Thyroid gland (tissue), 4 donors: ENCODE data around the gene OGDH. TPM values are rescaled to one million over a fixed set of nuclear protein-coding genes. Genes with fewer than 3 reads are reported as not detected.

Experiments used
- DNase-seq, 2 donors: peaks; one replicate each; pipeline ENCODE4 v3.0.0-alpha.2; 2019
- H3K27ac ChIP-seq, 3 donors: fragments of 200-600 bp; sonication (generic); 1 replicate in 2 of 3; 2 replicates in 1 of 3; pipeline ENCODE4 v1.5.1; 2016 to 2019; ENCODE audit warnings: mild to moderate bottlenecking in 1 of 3, moderate library complexity in 1 of 3
- H3K27me3 ChIP-seq: fragments of 200-600 bp; sonication (generic); one replicate; pipeline ENCODE4 v1.5.1; 2019
- H3K36me3 ChIP-seq, 2 donors: fragments of 200-600 bp; sonication (generic); one replicate each; pipeline ENCODE4 v1.5.1; 2016 to 2019
- H3K4me1 ChIP-seq, 2 donors: fragments of 200-600 bp; sonication (generic); one replicate each; pipeline ENCODE4 v1.5.1; 2017 to 2019
- H3K4me3 ChIP-seq, 3 donors: fragments of 200-600 bp; sonication (generic); replicated peaks in 1 of 3; 1 replicate in 2 of 3; 2 replicates in 1 of 3; pipeline ENCODE4 v1.5.1; 2016; ENCODE audit warnings: mild to moderate bottlenecking in 1 of 3
- H3K9me3 ChIP-seq: fragments of 200-600 bp; sonication (generic); one replicate; pipeline ENCODE4 v1.5.1; 2017
- POLR2A ChIP-seq, 2 donors: fragments of 450-650 bp; IDR thresholded peaks; one replicate each; pipeline ENCODE4 v1.6.1; 2017; ENCODE audit warnings: antibody characterized with exemption in 2 of 2, mild to moderate bottlenecking in 2 of 2, moderate library complexity in 1 of 2
- WGBS, 2 donors: methylation state at CpG; one replicate each; pipeline ENCODE4 v1.1.5; 2017; 5-methylcytosine and 5-hydroxymethylcytosine counted together
- intact Hi-C: fragments of 100-400 bp; cut with DNase I; formaldehyde crosslinking; loops from one replicate; pipeline ENCODE4 v1.15.1; 2023
- total RNA-seq, 4 donors: library from RNA; depleted of rRNA; stranded (reverse); fragments of >200 nt; gene quantifications; one replicate each; pipeline ENCODE4 v1.2.3, GENCODE V29; 2016
- TF ChIP-seq, protein P1 (sequence below), 6 experiments: fragments of 200-600 bp in 3 of 6; fragments of 450-650 bp in 3 of 6; sonication (generic) in 3 of 6; IDR thresholded peaks; one replicate each; pipeline ENCODE4 v1.5.1; 2016 to 2019; ENCODE audit warnings: antibody characterized with exemption in 6 of 6, mild to moderate bottlenecking in 2 of 6, inconsistent platforms in 1 of 6, moderate library complexity in 1 of 6

OGDH gene
- total RNA-seq, 4 donors from 2014 or later = 108 to 325 (median 201) TPM

DNA sequence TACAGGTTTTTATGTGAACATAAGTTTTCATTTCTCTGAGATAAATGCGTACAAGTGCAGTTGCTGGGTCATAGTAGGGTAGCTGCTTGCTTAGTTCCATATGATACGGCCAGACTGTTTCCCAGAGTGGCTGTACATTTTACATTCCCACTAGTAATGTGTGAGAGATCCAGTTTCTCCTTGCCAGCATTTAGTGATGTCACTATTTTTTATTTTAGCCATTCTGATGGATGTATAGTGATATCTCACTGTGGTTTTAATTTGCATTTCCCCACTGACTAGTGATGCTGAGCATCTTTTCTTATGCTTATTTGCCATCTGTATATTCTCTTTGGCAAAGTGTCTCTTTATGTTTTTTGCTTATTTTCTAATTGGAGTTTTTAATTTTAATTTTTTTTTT is 146.4 kb downstream of the OGDH start:
- no peak for DNase-seq
- no peak for TF ChIP-seq POLR2A (IDR thresholded peaks at IDR 0.05)
- TF ChIP-seq, protein P1, sequence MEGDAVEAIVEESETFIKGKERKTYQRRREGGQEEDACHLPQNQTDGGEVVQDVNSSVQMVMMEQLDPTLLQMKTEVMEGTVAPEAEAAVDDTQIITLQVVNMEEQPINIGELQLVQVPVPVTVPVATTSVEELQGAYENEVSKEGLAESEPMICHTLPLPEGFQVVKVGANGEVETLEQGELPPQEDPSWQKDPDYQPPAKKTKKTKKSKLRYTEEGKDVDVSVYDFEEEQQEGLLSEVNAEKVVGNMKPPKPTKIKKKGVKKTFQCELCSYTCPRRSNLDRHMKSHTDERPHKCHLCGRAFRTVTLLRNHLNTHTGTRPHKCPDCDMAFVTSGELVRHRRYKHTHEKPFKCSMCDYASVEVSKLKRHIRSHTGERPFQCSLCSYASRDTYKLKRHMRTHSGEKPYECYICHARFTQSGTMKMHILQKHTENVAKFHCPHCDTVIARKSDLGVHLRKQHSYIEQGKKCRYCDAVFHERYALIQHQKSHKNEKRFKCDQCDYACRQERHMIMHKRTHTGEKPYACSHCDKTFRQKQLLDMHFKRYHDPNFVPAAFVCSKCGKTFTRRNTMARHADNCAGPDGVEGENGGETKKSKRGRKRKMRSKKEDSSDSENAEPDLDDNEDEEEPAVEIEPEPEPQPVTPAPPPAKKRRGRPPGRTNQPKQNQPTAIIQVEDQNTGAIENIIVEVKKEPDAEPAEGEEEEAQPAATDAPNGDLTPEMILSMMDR (IDR thresholded peaks at IDR 0.05) = no peak
- H3K4me1 ChIP-seq = peaks cover 31 to 66% of the 10 kb centered on the region in 2 donors
- intact Hi-C loops = no loop called here
- H3K9me3 ChIP-seq = no peaks in the 10 kb centered on the region
- 94 to 97% methylated on average over 2 of the region's 2 CpGs for WGBS, 2 donors
- H3K36me3 ChIP-seq = peaks cover 5 to 11% of the 10 kb centered on the region in 2 donors
- no peak overlapping the region for H3K27ac ChIP-seq
- H3K27me3 ChIP-seq = no peaks in the 10 kb centered on the region
- H3K4me3 ChIP-seq = no peak overlapping the region

DNA sequence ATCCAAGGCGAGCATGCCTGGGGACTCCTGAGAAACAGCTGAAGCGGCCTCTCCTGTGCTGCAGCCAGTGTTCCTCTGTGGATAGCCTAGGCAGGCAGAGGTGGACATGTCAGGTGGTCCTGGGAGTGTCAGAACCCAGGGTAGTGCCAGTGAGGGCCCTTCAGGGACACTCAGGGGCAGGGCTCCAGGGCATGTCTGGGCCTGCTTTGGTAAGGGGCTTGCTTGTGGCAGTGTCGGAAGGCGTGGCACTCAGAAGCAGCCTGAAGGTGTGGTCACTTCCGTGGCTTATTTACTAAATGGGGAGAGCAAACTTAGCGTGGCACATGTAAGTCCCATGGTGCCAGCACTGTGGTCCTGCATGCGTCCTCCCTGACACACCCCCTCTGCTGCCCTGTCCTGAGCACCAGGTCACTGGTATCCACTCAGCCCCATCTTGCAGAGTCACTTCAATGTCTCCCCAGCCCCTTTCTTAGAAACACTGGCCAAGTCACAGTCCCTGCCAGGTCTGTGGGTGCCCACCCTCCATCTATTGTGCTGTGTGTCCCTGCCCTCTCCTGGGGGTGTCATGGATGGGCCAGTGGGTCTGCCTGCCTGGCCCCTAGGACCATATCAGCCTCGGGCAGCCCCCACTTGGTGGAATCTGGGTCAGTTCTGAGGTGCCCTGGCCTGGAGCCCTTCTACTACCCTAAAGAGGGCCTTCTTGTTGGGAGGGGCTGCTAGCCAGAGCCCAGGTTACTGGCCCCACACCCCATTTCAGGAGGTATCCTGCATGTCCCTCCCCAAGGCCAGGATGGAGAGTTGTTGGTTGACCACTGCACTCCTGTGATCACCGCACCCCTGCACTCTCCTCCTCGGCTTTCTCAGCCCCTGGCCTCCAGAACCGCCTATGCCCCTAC is 148.6 kb downstream of the OGDH start:
- no peak for DNase-seq
- Histone ChIP-seq H3K9me3 (no peaks in the 10 kb centered on the region), H3K27ac (no peak overlapping the region), H3K4me1 (peaks cover 31 to 58% of the 10 kb centered on the region in 2 donors), H3K27me3 (no peaks in the 10 kb centered on the region), H3K36me3 (peaks cover 21 to 22% of the 10 kb centered on the region in 2 donors), H3K4me3 (no peak overlapping the region)
- intact Hi-C loops = no loop called here
- WGBS, 2 donors = 93 to 96% methylated on average over 9 of the region's 11 CpGs
- TF ChIP-seq POLR2A (IDR thresholded peaks at IDR 0.05) = no peak

- peaks cover 28 to 29% of the 10 kb centered on the region in 2 donors for H3K36me3 ChIP-seq
- peak; percentile 63 to 76 for DNase-seq
- TF ChIP-seq POLR2A (IDR thresholded peaks at IDR 0.05) = no peak
- TF ChIP-seq, protein P1 (IDR thresholded peaks at IDR 0.05) = no peak
- no peaks in the 10 kb centered on the region for H3K27me3 ChIP-seq
- intact Hi-C loops = no loop called here
- peaks cover 23 to 49% of the 10 kb centered on the region in 2 donors for H3K4me1 ChIP-seq
- H3K4me3 ChIP-seq = no peak overlapping the region
- WGBS, 2 donors = 40 to 54% methylated on average over 11 to 13 of the region's 17 CpGs
- H3K27ac ChIP-seq = no peak overlapping the region
- H3K9me3 ChIP-seq = no peaks in the 10 kb centered on the region
These were observed 149.5 kb downstream of the OGDH start for GRCh38 chr7:44755698-44756627.

DNA sequence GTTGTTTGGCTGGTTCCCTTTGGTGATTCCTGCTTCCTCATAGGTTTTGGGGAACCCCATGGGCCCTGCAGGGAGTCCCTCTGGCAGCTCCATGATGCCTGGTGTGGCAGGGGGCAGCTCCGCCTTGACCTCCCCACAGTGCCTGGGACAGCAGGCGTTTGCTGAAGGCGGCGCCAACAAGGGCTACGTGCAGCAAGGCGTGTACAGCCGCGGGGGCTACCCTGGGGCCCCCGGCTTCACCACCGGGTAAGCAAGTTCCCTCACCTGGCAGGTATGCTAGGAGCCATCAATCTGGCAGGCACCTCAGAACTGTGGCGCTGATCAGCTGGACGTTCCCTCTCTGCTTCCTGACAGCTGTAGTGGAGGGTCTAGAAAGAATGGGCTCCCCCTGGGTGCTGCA is 150.5 kb downstream of the OGDH start:
- Histone ChIP-seq H3K9me3 (no peaks in the 10 kb centered on the region), H3K36me3 (peaks cover 37 to 39% of the 10 kb centered on the region in 2 donors), H3K4me3 (no peak overlapping the region), H3K27ac (no peak overlapping the region), H3K4me1 (peaks cover 18 to 39% of the 10 kb centered on the region in 2 donors), H3K27me3 (no peaks in the 10 kb centered on the region)
- WGBS, 2 donors = 70 to 78% methylated on average over 6 to 8 of the region's 12 CpGs
- intact Hi-C loops = no loop called here
- TF ChIP-seq, protein P1 (IDR thresholded peaks at IDR 0.05) = no peak
- no peak for TF ChIP-seq POLR2A (IDR thresholded peaks at IDR 0.05)
- DNase-seq = no peak

DNA sequence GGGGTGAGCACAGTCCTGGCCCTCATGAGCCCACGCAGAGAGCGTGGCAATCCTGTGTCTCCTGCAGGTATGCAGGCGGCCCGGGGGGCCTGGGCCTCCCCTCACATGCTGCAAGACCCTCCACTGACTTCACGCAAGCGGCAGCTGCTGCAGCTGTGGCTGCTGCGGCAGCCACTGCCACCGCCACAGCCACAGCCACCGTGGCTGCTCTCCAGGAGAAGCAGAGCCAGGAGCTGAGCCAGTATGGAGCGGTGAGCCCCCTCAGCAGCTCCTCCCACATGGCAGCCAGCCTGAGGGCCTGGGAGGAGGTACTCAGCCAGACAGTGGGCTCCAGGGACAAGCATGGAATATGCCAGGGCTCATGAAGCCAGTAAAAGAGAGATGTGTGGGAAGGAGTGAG is 150.9 kb downstream of the OGDH start:
- Histone ChIP-seq H3K27ac (no peak overlapping the region), H3K4me1 (peaks cover 18 to 39% of the 10 kb centered on the region in 2 donors), H3K36me3 (peaks cover 41 to 43% of the 10 kb centered on the region in 2 donors), H3K4me3 (no peak overlapping the region), H3K9me3 (no peaks in the 10 kb centered on the region), H3K27me3 (no peaks in the 10 kb centered on the region)
- intact Hi-C loops = no loop called here
- no peak for TF ChIP-seq POLR2A (IDR thresholded peaks at IDR 0.05)
- TF ChIP-seq, protein P1 (IDR thresholded peaks at IDR 0.05) = no peak
- peak; percentile 81 to 88 for DNase-seq
- WGBS, 2 donors = 32 to 37% methylated on average over 3 to 5 of the region's 10 CpGs
